ENCODE results near the gene ZNF280B.
A peak's percentile ranks its signal among the peaks of the same experiment; 100 is the strongest.

The ZNF280B gene

DNA sequence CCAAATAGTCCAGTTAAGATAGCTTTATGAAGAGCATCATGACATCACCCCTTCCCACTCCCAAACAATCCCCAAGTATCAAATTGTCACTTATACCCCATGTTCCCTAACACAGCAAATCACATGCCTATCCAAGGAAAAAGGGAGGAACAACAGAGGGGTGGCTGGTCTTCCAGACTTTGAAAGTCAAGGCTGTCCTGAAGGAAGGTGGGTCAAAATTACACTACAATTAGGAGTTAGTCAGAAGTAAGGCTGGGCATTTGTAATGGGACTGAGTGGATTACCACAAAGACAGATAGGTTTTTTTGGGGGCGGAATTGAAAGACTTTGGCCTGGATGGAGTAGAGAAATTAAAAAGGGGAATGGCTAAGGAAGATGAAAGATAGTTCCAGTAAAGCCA is 44.6 kb upstream of the ZNF280B start:
- no peak for TF ChIP-seq EZH2 (IDR thresholded peaks at IDR 0.05; ENCODE audit: borderline replicate concordance, low read length)
- TF ChIP-seq, protein P1, sequence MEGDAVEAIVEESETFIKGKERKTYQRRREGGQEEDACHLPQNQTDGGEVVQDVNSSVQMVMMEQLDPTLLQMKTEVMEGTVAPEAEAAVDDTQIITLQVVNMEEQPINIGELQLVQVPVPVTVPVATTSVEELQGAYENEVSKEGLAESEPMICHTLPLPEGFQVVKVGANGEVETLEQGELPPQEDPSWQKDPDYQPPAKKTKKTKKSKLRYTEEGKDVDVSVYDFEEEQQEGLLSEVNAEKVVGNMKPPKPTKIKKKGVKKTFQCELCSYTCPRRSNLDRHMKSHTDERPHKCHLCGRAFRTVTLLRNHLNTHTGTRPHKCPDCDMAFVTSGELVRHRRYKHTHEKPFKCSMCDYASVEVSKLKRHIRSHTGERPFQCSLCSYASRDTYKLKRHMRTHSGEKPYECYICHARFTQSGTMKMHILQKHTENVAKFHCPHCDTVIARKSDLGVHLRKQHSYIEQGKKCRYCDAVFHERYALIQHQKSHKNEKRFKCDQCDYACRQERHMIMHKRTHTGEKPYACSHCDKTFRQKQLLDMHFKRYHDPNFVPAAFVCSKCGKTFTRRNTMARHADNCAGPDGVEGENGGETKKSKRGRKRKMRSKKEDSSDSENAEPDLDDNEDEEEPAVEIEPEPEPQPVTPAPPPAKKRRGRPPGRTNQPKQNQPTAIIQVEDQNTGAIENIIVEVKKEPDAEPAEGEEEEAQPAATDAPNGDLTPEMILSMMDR (IDR thresholded peaks at IDR 0.05; ENCODE audit: low read length): no peak
- H3K79me2 ChIP-seq (ENCODE audit: insufficient read depth, low read length): no peaks in the 10 kb centered on the region
- no peaks in the 10 kb centered on the region for H3F3A ChIP-seq (ENCODE audit: insufficient read depth, low read length)
- H3K27me3 ChIP-seq (ENCODE audit: insufficient read depth, low read length): no peaks in the 10 kb centered on the region
- no peak overlapping the region for H3K4me2 ChIP-seq (ENCODE audit: low read length)
- H3K9me3 ChIP-seq (ENCODE audit: low read length): no peaks in the 10 kb centered on the region
- no peaks in the 10 kb centered on the region for H4K20me1 ChIP-seq (ENCODE audit: insufficient read depth, low read length)
- H3K9ac ChIP-seq (ENCODE audit: low read length): no peak overlapping the region
- H3K36me3 ChIP-seq (ENCODE audit: insufficient read depth, low read length): peaks cover 57% of the 10 kb centered on the region
- no peak overlapping the region for H3K4me3 ChIP-seq (ENCODE audit: low read depth, low read length, poor library complexity, severe bottlenecking)
- H3K4me1 ChIP-seq (ENCODE audit: insufficient read depth, low read length, severe bottlenecking): no peaks in the 10 kb centered on the region
- H2AFZ ChIP-seq (ENCODE audit: low read length): no peak overlapping the region
- H3K9me2 ChIP-seq (ENCODE audit: low read depth, low read length): no peaks in the 10 kb centered on the region
- H3K27ac ChIP-seq (ENCODE audit: low read depth, low read length, poor library complexity, severe bottlenecking): no peak overlapping the region

DNA sequence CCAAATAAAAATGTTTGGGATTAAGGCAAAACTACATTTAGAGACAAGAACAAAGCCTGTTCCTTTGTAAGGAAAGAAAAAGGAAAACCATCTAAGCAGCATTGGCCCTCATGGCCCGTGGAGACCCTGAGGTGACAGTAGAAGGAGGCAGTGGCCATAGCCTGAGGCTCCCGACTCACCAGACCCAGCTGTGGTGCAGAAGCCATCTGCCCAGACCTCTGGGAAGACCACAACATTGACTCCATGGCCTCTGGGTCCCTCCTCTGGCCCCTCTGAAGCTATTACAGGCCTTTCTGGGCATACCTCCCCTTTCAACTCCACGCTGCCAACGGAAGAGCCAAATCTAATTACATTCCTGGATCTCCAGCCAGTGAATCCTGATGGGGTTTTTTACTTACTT is 44.1 kb upstream of the ZNF280B start:
- H3K27ac ChIP-seq (ENCODE audit: low read depth, low read length, poor library complexity, severe bottlenecking): no peak overlapping the region
- no peak overlapping the region for H3K4me3 ChIP-seq (ENCODE audit: low read depth, low read length, poor library complexity, severe bottlenecking)
- TF ChIP-seq, protein P1 (IDR thresholded peaks at IDR 0.05; ENCODE audit: low read length): peak; percentile 27; the same call in 1 of the 2 replicates
- TF ChIP-seq EZH2 (IDR thresholded peaks at IDR 0.05; ENCODE audit: borderline replicate concordance, low read length): no peak
- no peaks in the 10 kb centered on the region for H3K79me2 ChIP-seq (ENCODE audit: insufficient read depth, low read length)
- H3K4me1 ChIP-seq (ENCODE audit: insufficient read depth, low read length, severe bottlenecking): no peaks in the 10 kb centered on the region
- H2AFZ ChIP-seq (ENCODE audit: low read length): no peak overlapping the region
- H3K36me3 ChIP-seq (ENCODE audit: insufficient read depth, low read length): peaks cover 62% of the 10 kb centered on the region
- no peak overlapping the region for H3K4me2 ChIP-seq (ENCODE audit: low read length)
- no peaks in the 10 kb centered on the region for H3K9me3 ChIP-seq (ENCODE audit: low read length)
- H3K9ac ChIP-seq (ENCODE audit: low read length): no peak overlapping the region
- H3K9me2 ChIP-seq (ENCODE audit: low read depth, low read length): no peaks in the 10 kb centered on the region
- H3K27me3 ChIP-seq (ENCODE audit: insufficient read depth, low read length): no peaks in the 10 kb centered on the region
- no peaks in the 10 kb centered on the region for H3F3A ChIP-seq (ENCODE audit: insufficient read depth, low read length)
- H4K20me1 ChIP-seq (ENCODE audit: insufficient read depth, low read length): no peaks in the 10 kb centered on the region

DNA sequence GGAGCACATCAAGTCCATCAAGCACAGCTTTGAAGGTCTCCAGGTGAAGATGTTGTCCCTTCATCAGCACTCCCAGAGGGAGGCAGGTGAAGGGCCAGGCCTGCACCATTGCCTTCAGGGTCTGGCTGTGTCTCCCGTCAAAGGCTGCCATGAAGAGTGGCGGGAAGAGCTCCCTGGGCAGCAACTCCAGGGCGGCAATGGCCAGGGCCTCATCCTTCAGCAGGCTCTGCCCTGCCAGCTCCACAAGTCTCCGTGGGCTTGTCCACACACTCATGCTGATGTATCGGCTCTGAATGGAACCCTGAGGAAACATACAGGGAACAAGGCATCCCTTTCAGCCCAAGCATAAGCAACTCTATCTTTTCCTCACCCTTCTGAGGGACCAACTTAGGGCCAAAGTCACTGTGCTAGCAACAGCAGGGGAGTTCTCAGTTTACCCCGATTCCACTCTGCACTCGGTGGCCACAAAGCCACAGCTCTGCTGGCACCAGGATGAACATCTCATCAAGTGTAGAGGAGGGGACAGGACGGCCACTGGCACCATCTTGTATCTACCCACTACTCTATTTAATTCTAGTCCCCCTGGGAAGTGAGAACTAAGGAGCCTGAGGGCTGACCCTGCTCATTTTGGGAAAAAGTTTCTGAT is 42.4 kb upstream of the ZNF280B start:
- no peaks in the 10 kb centered on the region for H4K20me1 ChIP-seq (ENCODE audit: insufficient read depth, low read length)

More for the DNA sequence above, 42.4 kb upstream of the ZNF280B start:
- peaks cover 56% of the 10 kb centered on the region for H3K36me3 ChIP-seq (ENCODE audit: insufficient read depth, low read length)
- H3K27ac ChIP-seq (ENCODE audit: low read depth, low read length, poor library complexity, severe bottlenecking): no peak overlapping the region
- no peak for TF ChIP-seq EZH2 (IDR thresholded peaks at IDR 0.05; ENCODE audit: borderline replicate concordance, low read length)
- TF ChIP-seq, protein P1 (IDR thresholded peaks at IDR 0.05; ENCODE audit: low read length): no peak
- H3K79me2 ChIP-seq (ENCODE audit: insufficient read depth, low read length): no peaks in the 10 kb centered on the region
- no peak overlapping the region for H3K9ac ChIP-seq (ENCODE audit: low read length)
- no peaks in the 10 kb centered on the region for H3K4me1 ChIP-seq (ENCODE audit: insufficient read depth, low read length, severe bottlenecking)
- H3K4me2 ChIP-seq (ENCODE audit: low read length): no peak overlapping the region
- H2AFZ ChIP-seq (ENCODE audit: low read length): no peak overlapping the region
- H3F3A ChIP-seq (ENCODE audit: insufficient read depth, low read length): no peaks in the 10 kb centered on the region
- no peaks in the 10 kb centered on the region for H3K27me3 ChIP-seq (ENCODE audit: insufficient read depth, low read length)
- H3K4me3 ChIP-seq (ENCODE audit: low read depth, low read length, poor library complexity, severe bottlenecking): no peak overlapping the region
- no peaks in the 10 kb centered on the region for H3K9me2 ChIP-seq (ENCODE audit: low read depth, low read length)
- no peaks in the 10 kb centered on the region for H3K9me3 ChIP-seq (ENCODE audit: low read length)

Data from OCI-LY1 (cell line).